T47D (cell line): ENCODE measurements around the gene NR1I3.
"Not testable (repeated sequence)": the region's sequence is repeated elsewhere in the genome, so short reads cannot be mapped to it uniquely, and the experiment has no call there.

ENCODE experiments used
- DNase-seq, 2 experiments: peaks; one replicate each; pipeline versions ENCODE4 v3.0.0 to v3.0.0-alpha.2; 2011 to 2012; ENCODE audit warnings: low read depth in 1 of 2, low spot score in 1 of 2
- JUND ChIP-seq: IDR thresholded peaks from 2 replicates; pipeline ENCODE4 v1.6.1; 2012; ENCODE audit warnings: low read depth
- in situ Hi-C: cut with HindIII; loops from 2 replicates; pipeline ENCODE4 v1.10.0; 2016; ENCODE audit warnings: low sequenced_read_pairs, low pct_unique_long_range_greater_than_20kb

Gene NR1I3

DNA sequence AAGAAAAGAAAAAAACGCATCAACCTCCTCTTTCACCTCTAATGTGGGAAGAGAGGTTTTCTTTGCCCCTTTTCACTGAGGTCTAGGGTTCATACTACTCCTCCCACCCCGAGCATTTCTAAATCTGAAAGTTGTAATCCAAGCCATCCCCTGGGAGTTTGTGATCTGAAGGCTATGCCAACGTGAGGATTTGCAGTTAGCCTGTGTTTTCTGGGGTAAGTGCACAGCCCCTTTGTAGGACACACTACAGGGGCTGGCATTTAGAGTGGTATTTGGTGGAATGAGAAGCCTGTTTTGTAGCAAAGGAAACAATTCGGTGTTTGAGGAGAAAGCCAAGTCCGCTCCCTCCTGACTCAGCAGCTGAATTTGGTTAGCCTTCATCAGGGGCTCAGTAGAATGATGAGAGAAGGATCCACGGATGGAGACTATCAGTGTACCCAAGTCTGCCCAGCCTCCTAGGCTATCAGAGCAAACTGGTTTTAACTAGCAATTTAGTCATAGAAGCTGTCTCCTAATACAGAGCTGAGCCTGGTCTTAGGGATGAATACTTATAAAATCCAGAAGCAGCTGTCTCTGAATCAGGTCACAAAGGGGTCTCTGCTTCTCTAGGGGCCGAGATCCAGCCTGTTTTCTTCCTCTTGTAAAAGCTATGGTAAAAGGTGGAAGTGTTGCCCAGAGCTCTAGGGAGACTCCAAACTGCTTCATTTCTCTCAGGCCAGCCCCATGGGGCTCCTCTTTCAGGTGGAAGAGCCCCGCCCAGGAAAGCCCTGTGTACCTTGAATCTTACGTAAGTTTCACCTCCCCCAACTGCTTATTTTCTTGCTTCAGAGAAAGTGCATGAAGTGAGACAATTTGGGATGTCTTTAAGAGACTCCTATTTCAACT is 22.6 kb upstream of the NR1I3 start:
- in situ Hi-C loops: no loop called here
- DNase-seq: peak in 1 of 2 experiments; percentile 51
- no peak for TF ChIP-seq JUND

- DNase-seq: no peak
- in situ Hi-C loops: no loop called here
- no peak for TF ChIP-seq JUND
These were observed 21.8 kb upstream of the NR1I3 start for GRCh38 chr1:161259765-161260164.

GRCh38 chr1:161259345-161259702 is 21.3 kb upstream of the NR1I3 start:
- in situ Hi-C loops: no loop called here
- TF ChIP-seq JUND: no peak
- DNase-seq: no peak

DNA sequence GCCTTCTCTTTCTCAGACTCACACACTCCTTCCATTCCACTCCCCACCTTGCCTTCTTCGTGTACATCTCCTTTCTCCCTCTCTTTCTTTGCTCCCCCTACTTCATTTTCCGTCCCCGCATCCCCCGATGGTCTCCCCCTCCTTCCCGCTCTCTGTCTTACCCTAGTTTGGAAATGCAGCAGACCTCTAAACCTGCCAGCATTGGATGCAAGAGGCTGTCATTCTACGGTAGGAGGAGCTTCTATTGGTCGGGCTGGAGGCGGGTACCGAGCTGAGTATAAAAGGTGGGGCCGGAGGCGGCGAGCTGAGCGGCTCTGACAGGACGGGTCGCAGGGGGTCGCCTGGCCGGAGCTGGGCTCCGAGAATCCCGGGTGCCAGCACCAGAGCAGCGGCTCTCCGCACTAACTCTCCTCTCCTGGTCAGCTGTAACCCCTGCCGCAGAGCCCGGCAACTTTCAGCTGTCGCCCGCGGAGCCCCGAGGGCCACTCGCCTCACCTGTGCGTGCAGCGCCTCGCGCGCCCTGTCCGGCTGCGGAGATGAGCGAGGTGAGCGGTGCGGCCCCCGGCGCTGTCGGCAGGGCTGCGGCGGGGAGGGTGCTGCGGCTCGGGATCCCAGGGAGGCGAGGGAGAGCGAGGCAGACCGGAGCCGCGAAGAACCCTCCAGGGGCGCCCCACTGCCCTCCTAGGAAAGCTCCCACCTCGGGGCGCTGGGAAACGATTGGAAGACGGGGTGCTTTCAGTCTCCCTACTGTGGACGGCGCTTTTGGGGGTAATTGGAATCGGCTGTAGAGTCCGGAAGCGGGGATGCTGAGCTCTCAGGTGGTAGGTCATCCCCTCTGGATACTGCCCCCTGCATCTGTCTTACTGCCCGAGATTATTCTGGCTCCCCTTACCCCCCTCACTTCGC is 20.7 kb upstream of the NR1I3 start, which contains the start of gene PCP4L1:
Gene PCP4L1 (plus strand): TSS at position 307 of the 906 bp plus-strand sequence. CDS start 230 bp downstream, at position 537.
- TF ChIP-seq JUND: no peak
- in situ Hi-C loops: no loop called here
- peak; percentile 94 to 96 for DNase-seq

DNA sequence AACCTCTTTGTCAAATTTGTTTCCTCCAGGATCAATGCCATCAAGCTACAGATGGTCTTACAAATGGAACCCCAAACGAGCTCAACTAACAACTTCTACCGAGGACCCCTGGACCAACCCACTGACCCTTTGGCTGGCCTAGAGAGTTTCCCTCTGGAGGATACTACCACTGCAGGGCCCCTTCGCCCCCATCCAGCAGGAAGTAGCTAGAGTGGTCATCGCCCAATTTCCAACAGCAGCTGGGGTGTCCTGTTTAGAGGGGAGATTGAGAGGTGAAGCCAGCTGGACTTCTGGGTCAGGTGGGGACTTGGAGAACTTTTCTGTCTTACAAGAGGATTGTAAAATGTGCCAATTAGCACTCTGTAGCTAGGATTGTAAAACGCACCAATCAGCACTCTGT is 19.1 kb upstream of the NR1I3 start:
- DNase-seq, in situ Hi-C loops: not testable (repeated sequence)

- in situ Hi-C loops, DNase-seq: not testable (repeated sequence)
These were observed 18.0 kb upstream of the NR1I3 start for GRCh38 chr1:161255955-161256520.

- DNase-seq, in situ Hi-C loops: not testable (repeated sequence)
These were observed 17.3 kb upstream of the NR1I3 start for GRCh38 chr1:161255302-161255701.

DNA sequence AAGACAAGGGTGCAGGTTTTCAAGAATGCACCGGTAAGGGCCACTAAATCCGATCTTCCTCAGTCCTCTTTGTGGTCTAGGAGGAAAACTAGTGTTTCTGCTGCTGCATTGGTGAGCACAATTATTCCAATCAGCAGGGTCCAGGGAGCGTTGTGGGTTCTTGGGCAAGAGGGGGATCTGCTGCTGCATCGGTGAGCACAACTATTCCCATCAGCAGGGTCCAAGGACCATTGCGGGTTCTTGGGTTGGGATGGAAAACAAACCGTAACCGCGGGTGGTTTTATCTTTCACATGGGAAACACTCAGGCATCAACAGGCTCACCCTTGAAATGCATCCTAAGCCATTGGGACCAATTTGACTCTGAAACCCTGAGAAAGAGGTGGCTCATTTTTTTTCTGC is 13.6 kb upstream of the NR1I3 start:
- no peak for DNase-seq
- no peak for TF ChIP-seq JUND
- in situ Hi-C loops: no loop called here

GRCh38 chr1:161250829-161251228 is 12.8 kb upstream of the NR1I3 start:
- TF ChIP-seq JUND: no peak
- in situ Hi-C loops: no loop called here
- DNase-seq: no peak

DNA sequence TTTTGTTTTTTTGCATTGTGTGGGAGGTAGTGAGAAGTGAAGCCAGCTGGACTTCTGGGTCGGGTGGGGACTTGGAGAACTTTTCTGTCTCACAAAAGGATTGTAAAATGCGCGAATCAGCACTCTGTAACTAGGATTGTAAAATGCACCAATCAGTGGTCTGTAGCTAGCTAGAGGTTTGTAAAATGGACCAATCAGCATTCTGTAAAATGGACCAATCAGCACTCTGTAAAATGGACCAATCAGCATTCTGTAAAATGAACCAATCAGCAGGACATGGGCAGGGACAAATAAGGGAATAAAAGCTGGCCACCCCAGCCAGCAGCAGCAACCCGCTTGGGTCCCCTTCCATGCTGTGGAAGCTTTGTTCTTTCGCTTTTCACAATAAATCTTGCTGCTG is 12.1 kb upstream of the NR1I3 start:
- in situ Hi-C loops, DNase-seq: not testable (repeated sequence)

DNA sequence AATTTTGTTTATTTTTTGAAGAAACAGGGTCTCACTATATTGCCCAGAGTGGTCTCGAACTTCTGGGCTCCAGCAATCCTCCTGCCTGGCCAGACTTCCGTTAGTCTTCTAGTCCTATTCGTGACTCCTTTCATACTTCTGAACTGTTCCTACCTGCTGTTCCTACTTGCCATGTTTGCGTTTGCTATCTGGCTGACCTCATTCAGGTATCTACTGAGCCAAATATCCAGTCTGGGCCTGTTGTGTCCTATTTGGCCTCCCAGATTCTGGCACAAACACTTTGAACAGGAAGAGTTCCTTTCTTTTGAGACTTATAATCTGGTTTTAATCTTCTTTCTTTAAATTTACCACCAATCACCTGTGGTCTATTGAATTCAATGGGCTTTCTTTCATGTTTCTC is 6.9 kb upstream of the NR1I3 start:
- no peak for DNase-seq
- no peak for TF ChIP-seq JUND
- in situ Hi-C loops: no loop called here

- no peak for TF ChIP-seq JUND
- DNase-seq: no peak
- in situ Hi-C loops: no loop called here
These were observed 4.3 kb upstream of the NR1I3 start for GRCh38 chr1:161242313-161242712.

- TF ChIP-seq JUND: no peak
- in situ Hi-C loops: no loop called here
- DNase-seq: no peak
These were observed 3.7 kb upstream of the NR1I3 start for GRCh38 chr1:161241682-161242081.
